Activated CD8-positive, alpha-beta T cell treated with anti-CD3 and anti-CD28 coated beads for 36 hours (primary cell): ENCODE measurements around the gene LEMD1. TPM values are rescaled to one million over a fixed set of nuclear protein-coding genes. Genes with fewer than 3 reads are reported as not detected.

Source experiments
- ATAC-seq: fragments of 200-7000 bp; cut with Tn5 transposase; one replicate; pipeline ENCODE4 v1.10.0; 2021; ENCODE audit warnings: mild to moderate bottlenecking, moderate library complexity
- CTCF ChIA-PET: fragments of 350-600 bp; sonication (Branson Sonifier 250); formaldehyde crosslinking; loops from one replicate; lab custom pipeline; 2021; ENCODE audit warnings: antibody characterized with exemption; lab: Charles Lee
- POLR2A ChIA-PET: fragments of 350-600 bp; sonication (Branson Sonifier 250); formaldehyde crosslinking; loops from one replicate; lab custom pipeline; 2021; ENCODE audit warnings: antibody characterized with exemption; lab: Charles Lee
- DNase-seq: peaks from one replicate; pipeline ENCODE4 v3.0.0-alpha.2; 2020
- H3K27ac Mint-ChIP-seq: one replicate; pipeline ENCODE4 v1.8.0; 2021; ENCODE audit warnings: mild to moderate bottlenecking, mixed read lengths
- H3K27me3 Mint-ChIP-seq: one replicate; pipeline ENCODE4 v1.8.0; 2021; ENCODE audit warnings: mixed read lengths
- H3K36me3 Mint-ChIP-seq: one replicate; pipeline ENCODE4 v1.8.0; 2021; ENCODE audit warnings: low read depth, mixed read lengths
- H3K4me1 Mint-ChIP-seq: one replicate; pipeline ENCODE4 v1.8.0; 2021; ENCODE audit warnings: low read depth, mixed read lengths
- H3K4me3 Mint-ChIP-seq: one replicate; pipeline ENCODE4 v1.8.0; 2021; ENCODE audit warnings: mild to moderate bottlenecking, moderate library complexity, mixed read lengths
- H3K9me3 Mint-ChIP-seq: one replicate; pipeline ENCODE4 v1.8.0; 2021; ENCODE audit warnings: mixed read lengths
- CTCF ChIP-seq: fragments of 200-600 bp; IDR thresholded peaks from one replicate; pipeline ENCODE4 v1.8.0; 2022; ENCODE audit warnings: antibody characterized with exemption, mild to moderate bottlenecking
- intact Hi-C: fragments of 100-400 bp; cut with micrococcal nuclease; formaldehyde crosslinking; loops from one replicate; pipeline ENCODE4 v1.10.0; 2022
- total RNA-seq, 2 experiments: library from RNA; stranded (reverse); gene quantifications; one replicate each; pipeline ENCODE4 v1.2.3, GENCODE V29; 2021

LEMD1 gene
- total RNA-seq, 2 experiments from 2014 or later = 0.58 to 0.81 TPM

DNA sequence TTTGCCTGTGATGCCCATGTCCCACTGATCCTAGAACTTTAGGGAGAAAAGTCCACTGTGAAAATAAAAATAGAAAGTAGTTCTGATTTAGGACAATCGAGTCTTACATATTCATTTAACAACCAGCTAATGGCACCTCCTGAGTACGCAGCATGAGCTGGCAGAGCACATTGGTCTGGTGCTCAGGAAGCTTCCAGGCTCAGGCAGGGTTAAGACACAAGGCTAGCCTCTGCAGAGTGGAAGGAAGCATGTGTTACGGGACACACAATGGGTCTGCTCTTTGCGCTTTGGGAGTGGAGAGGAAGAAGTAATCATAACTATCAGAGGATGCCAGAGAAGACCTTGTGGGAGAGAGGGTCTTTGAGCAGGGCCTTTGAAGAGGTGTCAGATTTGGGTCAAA, 61.0 kb downstream of the LEMD1 start:
- Mint-ChIP-seq H3K4me3 (no peak overlapping the region), H3K4me1 (no peaks in the 10 kb centered on the region), H3K36me3 (no peaks in the 10 kb centered on the region), H3K27me3 (peaks cover 4% of the 10 kb centered on the region), H3K27ac (no peak overlapping the region), H3K9me3 (no peaks in the 10 kb centered on the region)
- DNase-seq (no peak), ATAC-seq (no peak)
- CTCF ChIA-PET = interaction anchor here (1.1 to 2.9 kb wide), 3 partner anchors 25 to 298 kb away, joined by 3 to 9 read pairs (median 3); no protein-coding TSS in a partner anchor
- POLR2A ChIA-PET = no interaction called here
- TF ChIP-seq CTCF = no peak
- intact Hi-C loops = no loop called here

DNA sequence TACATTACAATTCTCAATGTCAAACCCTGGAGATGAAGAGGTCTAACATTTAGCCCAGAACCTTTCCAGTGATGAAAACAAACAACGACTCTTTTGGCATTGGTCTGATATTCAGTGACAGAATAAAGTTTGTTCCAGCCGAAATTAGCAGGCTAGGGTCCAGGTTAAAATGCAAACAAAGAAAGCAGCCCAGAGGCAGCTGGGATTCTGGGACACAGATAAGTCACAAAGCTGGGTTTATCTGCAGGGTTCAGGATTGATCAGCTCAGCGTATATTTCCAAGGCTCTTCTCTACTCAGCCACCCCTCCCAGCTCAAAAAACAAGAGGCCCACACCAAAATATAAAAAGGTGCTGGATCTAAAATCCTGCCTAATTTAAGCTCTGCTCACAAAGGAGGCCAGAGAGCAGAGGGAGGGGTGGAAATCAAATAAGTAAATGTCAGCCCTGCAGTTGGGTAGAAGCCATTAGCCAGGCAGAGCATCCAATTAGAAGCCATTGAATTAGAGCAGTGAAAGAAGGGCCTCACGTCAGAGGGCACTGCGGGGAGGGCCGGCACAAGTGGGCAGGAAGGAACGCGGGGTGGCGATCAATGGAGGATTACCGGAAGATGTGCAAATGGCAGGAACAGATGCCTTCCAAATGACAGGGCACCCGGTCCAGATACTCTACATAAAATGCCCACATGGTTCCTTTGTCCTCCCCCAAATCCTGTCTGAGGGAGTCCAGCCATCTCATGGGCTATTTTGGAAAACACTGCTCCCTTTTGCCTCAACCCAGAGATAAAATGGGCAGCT, 61.9 kb downstream of the LEMD1 start:
- H3K4me1 Mint-ChIP-seq = no peaks in the 10 kb centered on the region
- no peak overlapping the region for H3K4me3 Mint-ChIP-seq
- ChIA-PET CTCF (interaction anchor here (1.1 to 2.9 kb wide), 3 partner anchors 25 to 299 kb away, joined by 3 to 9 read pairs (median 3); no protein-coding TSS in a partner anchor), POLR2A (no interaction called here)
- intact Hi-C loops = no loop called here
- no peak overlapping the region for H3K27ac Mint-ChIP-seq
- no peaks in the 10 kb centered on the region for H3K9me3 Mint-ChIP-seq
- no peaks in the 10 kb centered on the region for H3K36me3 Mint-ChIP-seq
- peaks cover 4% of the 10 kb centered on the region for H3K27me3 Mint-ChIP-seq
- ATAC-seq (no peak), DNase-seq (no peak)
- no peak for TF ChIP-seq CTCF

DNA sequence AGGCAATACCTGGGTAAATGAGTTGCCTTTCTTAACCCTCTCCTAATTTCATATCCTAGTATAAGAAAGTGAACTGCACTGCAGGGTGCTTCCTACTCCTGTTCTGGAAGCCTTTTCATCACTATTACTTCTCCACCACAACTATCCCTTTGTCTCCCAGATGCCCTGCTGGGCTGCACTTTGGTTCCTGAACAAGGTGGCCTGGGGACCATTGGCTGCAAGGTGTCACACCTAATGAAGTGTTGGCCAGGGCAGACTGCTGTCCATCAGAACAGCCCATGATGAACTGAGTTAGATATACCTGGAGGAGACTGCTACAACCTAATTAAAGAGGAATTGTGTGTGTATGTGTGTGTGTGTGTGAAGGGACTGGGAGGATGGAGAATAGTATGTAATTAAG, 63.3 kb downstream of the LEMD1 start:
- ATAC-seq (no peak), DNase-seq (no peak)
- no peak for TF ChIP-seq CTCF
- ChIA-PET POLR2A (no interaction called here), CTCF (interaction anchor here (0.7 to 2.9 kb wide), 4 partner anchors 14 to 130 kb away, joined by 3 to 9 read pairs (median 3); no protein-coding TSS in a partner anchor)
- H3K4me1 Mint-ChIP-seq = no peaks in the 10 kb centered on the region
- no peak overlapping the region for H3K4me3 Mint-ChIP-seq
- intact Hi-C loops = no loop called here
- H3K36me3 Mint-ChIP-seq = no peaks in the 10 kb centered on the region
- peaks cover 4% of the 10 kb centered on the region for H3K27me3 Mint-ChIP-seq
- H3K27ac Mint-ChIP-seq = no peak overlapping the region
- H3K9me3 Mint-ChIP-seq = no peaks in the 10 kb centered on the region

DNA sequence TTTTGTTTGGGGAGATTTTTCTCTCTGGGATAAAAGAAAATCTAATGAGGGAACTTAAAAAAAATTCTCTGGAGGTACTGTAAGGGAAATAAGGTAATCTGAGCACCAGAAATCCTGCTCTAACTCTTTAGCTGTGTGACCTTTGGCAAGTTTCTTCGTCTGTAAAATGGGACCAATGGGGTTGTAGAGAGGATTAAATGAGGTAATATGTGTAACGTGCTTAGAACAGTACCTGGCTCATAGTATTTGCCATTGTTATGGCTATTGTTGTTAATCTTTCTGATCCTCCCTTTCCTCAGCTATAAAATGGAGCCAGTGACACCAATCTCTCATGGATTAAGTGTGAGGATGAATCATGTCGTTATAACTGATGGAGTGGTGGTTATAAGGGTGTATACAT, 64.3 kb downstream of the LEMD1 start:
- H3K27ac Mint-ChIP-seq = no peak overlapping the region
- intact Hi-C loops = no loop called here
- H3K9me3 Mint-ChIP-seq = no peaks in the 10 kb centered on the region
- no peaks in the 10 kb centered on the region for H3K4me1 Mint-ChIP-seq
- TF ChIP-seq CTCF = no peak
- DNase-seq = no peak
- peaks cover 4% of the 10 kb centered on the region for H3K27me3 Mint-ChIP-seq
- no peak overlapping the region for H3K4me3 Mint-ChIP-seq
- no peak for ATAC-seq
- ChIA-PET CTCF (interaction anchor here (1.1 kb wide), 1 partner anchor 167 kb away, joined by 3 read pairs; no protein-coding TSS in a partner anchor), POLR2A (no interaction called here)
- no peaks in the 10 kb centered on the region for H3K36me3 Mint-ChIP-seq
